ENCODE measurements around the gene ADAMTSL1.

DNA sequence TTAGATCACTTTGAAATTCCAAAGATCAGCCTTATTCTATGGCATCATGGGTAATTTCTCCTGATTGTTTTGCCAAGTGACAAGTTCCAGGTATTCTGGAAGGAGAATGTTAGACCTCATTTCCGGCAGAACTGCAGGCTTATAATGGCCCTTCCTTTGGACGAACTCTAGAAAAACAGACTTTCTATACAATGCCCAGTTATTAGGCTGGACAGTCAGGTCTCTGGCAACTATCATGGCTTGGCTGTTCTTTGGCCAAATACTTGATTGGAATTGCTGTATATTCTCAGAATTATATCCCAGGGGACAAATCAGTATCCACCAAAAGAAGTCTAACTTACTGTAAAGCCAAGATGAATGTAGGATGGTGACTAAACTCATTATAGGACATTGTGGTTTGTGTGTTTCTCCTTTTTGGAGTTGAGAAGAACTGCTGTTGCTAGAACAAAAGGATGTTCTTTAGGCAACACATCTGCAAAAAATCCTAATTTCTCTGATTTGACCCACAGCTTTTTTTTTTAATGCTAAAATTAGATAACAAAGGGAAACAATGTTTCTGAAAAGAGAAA lies 69.0 kb downstream of the ADAMTSL1 start:
- TF ChIP-seq POLR2A (IDR thresholded peaks at IDR 0.05) = no peak
- TF ChIP-seq, protein P1, sequence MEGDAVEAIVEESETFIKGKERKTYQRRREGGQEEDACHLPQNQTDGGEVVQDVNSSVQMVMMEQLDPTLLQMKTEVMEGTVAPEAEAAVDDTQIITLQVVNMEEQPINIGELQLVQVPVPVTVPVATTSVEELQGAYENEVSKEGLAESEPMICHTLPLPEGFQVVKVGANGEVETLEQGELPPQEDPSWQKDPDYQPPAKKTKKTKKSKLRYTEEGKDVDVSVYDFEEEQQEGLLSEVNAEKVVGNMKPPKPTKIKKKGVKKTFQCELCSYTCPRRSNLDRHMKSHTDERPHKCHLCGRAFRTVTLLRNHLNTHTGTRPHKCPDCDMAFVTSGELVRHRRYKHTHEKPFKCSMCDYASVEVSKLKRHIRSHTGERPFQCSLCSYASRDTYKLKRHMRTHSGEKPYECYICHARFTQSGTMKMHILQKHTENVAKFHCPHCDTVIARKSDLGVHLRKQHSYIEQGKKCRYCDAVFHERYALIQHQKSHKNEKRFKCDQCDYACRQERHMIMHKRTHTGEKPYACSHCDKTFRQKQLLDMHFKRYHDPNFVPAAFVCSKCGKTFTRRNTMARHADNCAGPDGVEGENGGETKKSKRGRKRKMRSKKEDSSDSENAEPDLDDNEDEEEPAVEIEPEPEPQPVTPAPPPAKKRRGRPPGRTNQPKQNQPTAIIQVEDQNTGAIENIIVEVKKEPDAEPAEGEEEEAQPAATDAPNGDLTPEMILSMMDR (IDR thresholded peaks at IDR 0.05) = no peak
